Thyroid gland (tissue), 4 donors: ENCODE results near the gene PTGFR.

Source experiments
- CTCF ChIP-seq, 6 experiments: fragments of 200-600 bp in 3 of 6; fragments of 450-650 bp in 3 of 6; sonication (generic) in 3 of 6; IDR thresholded peaks; one replicate each; pipeline ENCODE4 v1.5.1; 2016 to 2019; ENCODE audit warnings: antibody characterized with exemption in 6 of 6, mild to moderate bottlenecking in 2 of 6, inconsistent platforms in 1 of 6, moderate library complexity in 1 of 6
- POLR2A ChIP-seq, 2 donors: fragments of 450-650 bp; IDR thresholded peaks; one replicate each; pipeline ENCODE4 v1.6.1; 2017; ENCODE audit warnings: antibody characterized with exemption in 2 of 2, mild to moderate bottlenecking in 2 of 2, moderate library complexity in 1 of 2

DNA sequence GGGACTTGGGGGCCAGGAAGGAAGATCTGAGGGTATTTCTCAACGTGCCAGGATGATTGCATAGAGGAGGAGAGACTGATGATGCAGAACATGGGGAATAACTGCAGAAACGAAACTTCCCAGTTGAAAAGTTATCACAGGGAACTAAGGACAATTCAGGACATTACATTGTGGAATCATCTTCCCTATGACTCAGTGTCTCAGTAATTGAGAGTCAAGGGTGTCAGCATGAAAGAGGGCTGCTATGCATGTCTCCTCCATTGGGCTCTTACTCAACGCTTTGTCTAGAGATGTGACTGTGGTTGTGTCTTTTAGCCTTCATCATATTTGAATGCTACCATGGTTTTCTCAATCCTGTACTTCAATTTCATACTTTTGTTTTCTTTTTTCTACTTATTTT is 48.9 kb upstream of the PTGFR start:
- TF ChIP-seq CTCF (IDR thresholded peaks at IDR 0.05) (no peak), POLR2A (IDR thresholded peaks at IDR 0.05) (no peak)
